CD4-positive, alpha-beta T cell (primary cell): Measurements from ENCODE around the gene CNFN. TPM values are rescaled to one million over a fixed set of nuclear protein-coding genes. Genes with fewer than 3 reads are reported as not detected.

Experiments
- ATAC-seq: fragments of 200-7000 bp; cut with Tn5 transposase; one replicate; pipeline ENCODE4 v1.10.0; 2022; ENCODE audit warnings: mild to moderate bottlenecking; ENCODE audit not compliant: poor library complexity
- CTCF ChIA-PET: fragments of 350-600 bp; sonication (Branson Sonifier 250); formaldehyde crosslinking; loops from one replicate; lab custom pipeline; 2021; ENCODE audit warnings: antibody characterized with exemption, inconsistent platforms; lab: Charles Lee
- POLR2A ChIA-PET: fragments of 350-600 bp; sonication (Branson Sonifier 250); formaldehyde crosslinking; loops from one replicate; lab custom pipeline; 2021; ENCODE audit warnings: antibody characterized with exemption, inconsistent platforms; lab: Charles Lee
- DNase-seq, 14 experiments: peaks; one replicate each; pipeline ENCODE4 v3.0.0-alpha.2; 2013 to 2020; ENCODE audit warnings: mixed read lengths in 2 of 14
- H3K27ac ChIP-seq, 2 donors: one replicate each; pipeline versions ENCODE4 v1.5.1 to v1.7.0; 2013; ENCODE audit warnings: low read length in 2 of 2, low read depth in 1 of 2, mild to moderate bottlenecking in 1 of 2
- H3K27me3 ChIP-seq, 2 experiments: 1 replicate in 1 of 2; 2 replicates in 1 of 2; pipeline versions ENCODE4 v1.6.1 to v1.7.0; 2013; ENCODE audit warnings: low read length in 2 of 2, control low read depth in 1 of 2, mild to moderate bottlenecking in 1 of 2, moderate library complexity in 1 of 2; ENCODE audit not compliant: insufficient read depth in 2 of 2, control insufficient read depth in 1 of 2
- H3K36me3 ChIP-seq: one replicate; pipeline ENCODE4 v1.6.1; 2013; ENCODE audit warnings: low read length, control low read depth; ENCODE audit not compliant: insufficient read depth
- H3K4me1 ChIP-seq: one replicate; pipeline ENCODE4 v1.6.1; 2013; ENCODE audit warnings: low read length, control low read depth; ENCODE audit not compliant: insufficient read depth
- H3K4me3 ChIP-seq: one replicate; pipeline ENCODE4 v1.5.1; 2013; ENCODE audit warnings: mild to moderate bottlenecking, low read length, moderate library complexity
- H3K9me3 ChIP-seq, 2 experiments: 1 replicate in 1 of 2; 2 replicates in 1 of 2; pipeline versions ENCODE4 v1.6.1 to v1.7.0; 2013; ENCODE audit warnings: low read length in 2 of 2, mild to moderate bottlenecking in 2 of 2, control low read depth in 1 of 2, moderate library complexity in 1 of 2; ENCODE audit not compliant: control insufficient read depth in 1 of 2, insufficient read depth in 1 of 2
- H3K27ac Mint-ChIP-seq: one replicate; pipeline ENCODE4 v1.8.0; 2020; ENCODE audit warnings: mixed read lengths
- H3K27me3 Mint-ChIP-seq: one replicate; pipeline ENCODE4 v1.8.0; 2021; ENCODE audit warnings: mixed read lengths
- H3K36me3 Mint-ChIP-seq: one replicate; pipeline ENCODE4 v1.8.0; 2021; ENCODE audit warnings: low read depth, mixed read lengths
- H3K4me1 Mint-ChIP-seq: one replicate; pipeline ENCODE4 v1.8.0; 2021; ENCODE audit warnings: low read depth, mixed read lengths
- H3K4me3 Mint-ChIP-seq: one replicate; pipeline ENCODE4 v1.8.0; 2020; ENCODE audit warnings: mild to moderate bottlenecking, mixed read lengths
- H3K9me3 Mint-ChIP-seq: one replicate; pipeline ENCODE4 v1.8.0; 2020; ENCODE audit warnings: mixed read lengths
- intact Hi-C, 2 experiments: fragments of 100-400 bp; cut with DNase I in 1 of 2; cut with micrococcal nuclease in 1 of 2; formaldehyde crosslinking; loops; one replicate each; pipeline versions ENCODE4 v1.15.1 to v1.9.0; 2023 to 2025; cut with DNase I, micrococcal nuclease
- total RNA-seq, 174 experiments: library from RNA in 2 of 174; stranded (reverse) in 2 of 174; gene quantifications; one replicate each; pipeline ENCODE4 v1.2.3 and lab custom pipeline; 2021 to 2026
- TF ChIP-seq, protein P1 (sequence below): fragments of 200-600 bp; IDR thresholded peaks from one replicate; pipeline ENCODE4 v1.8.0; 2022; ENCODE audit warnings: antibody characterized with exemption, mild to moderate bottlenecking

The CNFN gene
- total RNA-seq, 2 experiments from 2014 or later = not detected

DNA sequence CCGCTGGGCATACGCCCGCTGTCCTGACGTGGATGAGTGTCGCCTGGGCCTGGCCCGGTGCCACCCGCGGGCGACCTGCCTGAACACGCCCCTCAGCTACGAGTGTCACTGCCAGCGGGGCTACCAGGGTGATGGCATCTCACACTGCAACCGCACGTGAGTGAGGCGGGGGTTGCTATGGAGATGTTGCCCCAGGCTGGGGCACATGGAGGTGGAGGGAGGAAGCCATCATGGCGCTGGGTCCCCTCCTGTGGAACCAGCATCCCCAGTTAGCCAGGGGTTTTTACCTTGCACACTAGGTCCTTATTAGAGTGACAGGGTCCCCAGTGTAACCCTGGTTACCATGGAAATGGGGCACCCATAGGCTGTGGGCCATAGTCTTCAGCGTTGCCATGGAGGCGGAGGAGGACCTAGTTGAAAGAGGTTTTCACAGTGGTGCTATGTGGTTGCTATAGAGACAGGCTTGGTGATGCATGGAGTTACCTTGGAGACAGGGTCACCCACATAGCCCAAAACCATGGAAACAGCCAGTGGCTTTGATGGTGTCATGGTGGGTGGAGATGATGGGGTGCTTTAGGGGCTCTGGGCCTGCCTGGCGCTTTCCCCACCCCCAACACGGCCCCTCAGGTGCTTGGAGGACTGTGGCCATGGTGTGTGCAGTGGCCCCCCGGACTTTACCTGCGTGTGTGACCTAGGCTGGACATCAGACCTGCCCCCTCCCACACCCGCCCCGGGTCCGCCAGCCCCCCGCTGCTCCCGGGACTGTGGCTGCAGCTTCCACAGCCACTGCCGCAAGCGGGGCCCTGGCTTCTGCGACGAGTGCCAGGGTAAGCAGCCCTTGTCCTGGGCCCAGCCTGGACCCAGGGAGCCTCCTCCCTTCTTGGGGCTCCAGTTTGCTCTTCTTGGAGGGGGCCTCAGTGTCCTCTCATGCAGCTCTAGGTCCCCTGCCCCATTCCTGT, 37.5 kb downstream of the CNFN start:
- no peaks in the 10 kb centered on the region for H3K27me3 Mint-ChIP-seq
- no peaks in the 10 kb centered on the region for H3K9me3 Mint-ChIP-seq
- H3K4me1 ChIP-seq = no peaks in the 10 kb centered on the region
- H3K36me3 Mint-ChIP-seq = peaks cover 8% of the 10 kb centered on the region
- no peaks in the 10 kb centered on the region for H3K27me3 ChIP-seq
- POLR2A ChIA-PET = no interaction called here
- TF ChIP-seq, protein P1, sequence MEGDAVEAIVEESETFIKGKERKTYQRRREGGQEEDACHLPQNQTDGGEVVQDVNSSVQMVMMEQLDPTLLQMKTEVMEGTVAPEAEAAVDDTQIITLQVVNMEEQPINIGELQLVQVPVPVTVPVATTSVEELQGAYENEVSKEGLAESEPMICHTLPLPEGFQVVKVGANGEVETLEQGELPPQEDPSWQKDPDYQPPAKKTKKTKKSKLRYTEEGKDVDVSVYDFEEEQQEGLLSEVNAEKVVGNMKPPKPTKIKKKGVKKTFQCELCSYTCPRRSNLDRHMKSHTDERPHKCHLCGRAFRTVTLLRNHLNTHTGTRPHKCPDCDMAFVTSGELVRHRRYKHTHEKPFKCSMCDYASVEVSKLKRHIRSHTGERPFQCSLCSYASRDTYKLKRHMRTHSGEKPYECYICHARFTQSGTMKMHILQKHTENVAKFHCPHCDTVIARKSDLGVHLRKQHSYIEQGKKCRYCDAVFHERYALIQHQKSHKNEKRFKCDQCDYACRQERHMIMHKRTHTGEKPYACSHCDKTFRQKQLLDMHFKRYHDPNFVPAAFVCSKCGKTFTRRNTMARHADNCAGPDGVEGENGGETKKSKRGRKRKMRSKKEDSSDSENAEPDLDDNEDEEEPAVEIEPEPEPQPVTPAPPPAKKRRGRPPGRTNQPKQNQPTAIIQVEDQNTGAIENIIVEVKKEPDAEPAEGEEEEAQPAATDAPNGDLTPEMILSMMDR = no peak
- no peak overlapping the region for H3K4me3 ChIP-seq
- ATAC-seq (no peak), DNase-seq (peak in 2 of 14 experiments; percentile 12 to 22)
- no peaks in the 10 kb centered on the region for H3K4me1 Mint-ChIP-seq
- H3K27ac ChIP-seq = no peak overlapping the region
- H3K36me3 ChIP-seq = peaks cover 4% of the 10 kb centered on the region
- intact Hi-C loops = no loop called here
- H3K4me3 Mint-ChIP-seq = no peak overlapping the region
- CTCF ChIA-PET = no interaction called here
- H3K9me3 ChIP-seq = no peaks in the 10 kb centered on the region
- no peak overlapping the region for H3K27ac Mint-ChIP-seq

DNA sequence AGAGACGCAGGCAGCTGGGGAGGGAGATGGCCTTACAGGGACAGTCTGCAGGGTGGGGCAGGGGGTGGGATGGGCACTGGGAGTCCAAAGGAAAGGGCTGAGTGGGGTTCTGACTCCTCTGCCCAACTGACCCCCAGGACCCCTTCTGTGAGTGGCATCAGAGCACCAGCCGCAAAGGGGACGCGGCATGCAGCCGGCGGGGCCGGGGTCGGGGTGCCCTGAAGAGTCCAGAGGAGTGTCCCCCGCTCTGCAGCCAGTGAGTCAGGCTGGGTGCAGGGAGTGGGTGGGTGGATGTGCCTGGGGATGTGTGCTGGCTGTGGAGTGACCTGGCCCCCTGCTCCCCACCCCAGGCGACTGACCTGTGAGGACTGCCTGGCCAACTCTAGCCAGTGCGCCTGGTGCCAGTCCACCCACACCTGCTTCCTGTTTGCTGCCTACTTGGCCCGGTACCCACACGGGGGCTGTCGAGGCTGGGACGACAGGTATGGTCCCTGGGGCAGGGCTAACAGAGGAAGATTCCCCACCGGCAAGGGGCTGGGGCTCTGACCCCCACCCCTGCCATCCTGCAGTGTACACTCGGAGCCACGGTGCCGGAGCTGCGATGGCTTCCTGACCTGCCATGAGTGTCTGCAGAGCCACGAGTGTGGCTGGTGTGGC, 38.9 kb downstream of the CNFN start:
- Mint-ChIP-seq H3K27ac (no peak overlapping the region), H3K9me3 (no peaks in the 10 kb centered on the region), H3K4me3 (no peak overlapping the region), H3K36me3 (peaks cover 8% of the 10 kb centered on the region), H3K27me3 (no peaks in the 10 kb centered on the region), H3K4me1 (no peaks in the 10 kb centered on the region)
- Histone ChIP-seq H3K4me1 (no peaks in the 10 kb centered on the region), H3K27ac (no peak overlapping the region), H3K4me3 (no peak overlapping the region), H3K27me3 (no peaks in the 10 kb centered on the region), H3K36me3 (no peaks in the 10 kb centered on the region), H3K9me3 (no peaks in the 10 kb centered on the region)
- DNase-seq = no peak
- intact Hi-C loops = no loop called here
- CTCF ChIA-PET = no interaction called here
- no peak for ATAC-seq
- POLR2A ChIA-PET = no interaction called here
- TF ChIP-seq, protein P1 = no peak

DNA sequence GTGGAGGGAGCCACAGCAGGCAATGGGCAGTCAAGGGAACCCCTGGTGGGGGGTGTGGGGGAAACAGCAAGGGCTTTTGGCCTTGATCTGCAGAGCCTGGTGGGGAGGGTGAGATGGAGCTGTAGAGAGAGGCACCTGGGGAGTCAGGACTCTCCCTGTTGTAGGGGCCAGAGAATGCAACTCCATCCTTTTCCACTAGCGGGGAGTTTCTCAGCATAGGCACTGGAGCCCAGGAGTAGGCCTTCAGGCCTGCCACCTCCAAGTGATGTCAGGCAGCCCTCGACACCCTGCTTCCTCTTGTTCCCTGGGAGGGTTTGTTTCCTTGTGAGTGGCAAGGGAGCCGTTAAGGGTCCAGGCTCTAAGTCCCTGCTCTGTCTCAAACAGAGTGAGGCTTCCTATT, 39.7 kb downstream of the CNFN start:
- POLR2A ChIA-PET = no interaction called here
- H3K9me3 ChIP-seq = no peaks in the 10 kb centered on the region
- Mint-ChIP-seq H3K36me3 (peaks cover 8% of the 10 kb centered on the region), H3K27me3 (no peaks in the 10 kb centered on the region), H3K9me3 (no peaks in the 10 kb centered on the region), H3K4me3 (no peak overlapping the region), H3K4me1 (no peaks in the 10 kb centered on the region), H3K27ac (no peak overlapping the region)
- CTCF ChIA-PET = no interaction called here
- intact Hi-C loops = no loop called here
- H3K27me3 ChIP-seq = no peaks in the 10 kb centered on the region
- TF ChIP-seq, protein P1 = no peak
- no peak overlapping the region for H3K4me3 ChIP-seq
- ATAC-seq (no peak), DNase-seq (no peak)
- no peaks in the 10 kb centered on the region for H3K36me3 ChIP-seq
- no peak overlapping the region for H3K27ac ChIP-seq
- no peaks in the 10 kb centered on the region for H3K4me1 ChIP-seq
